ENCODE results near the gene SMU1.

SMU1 gene

DNA sequence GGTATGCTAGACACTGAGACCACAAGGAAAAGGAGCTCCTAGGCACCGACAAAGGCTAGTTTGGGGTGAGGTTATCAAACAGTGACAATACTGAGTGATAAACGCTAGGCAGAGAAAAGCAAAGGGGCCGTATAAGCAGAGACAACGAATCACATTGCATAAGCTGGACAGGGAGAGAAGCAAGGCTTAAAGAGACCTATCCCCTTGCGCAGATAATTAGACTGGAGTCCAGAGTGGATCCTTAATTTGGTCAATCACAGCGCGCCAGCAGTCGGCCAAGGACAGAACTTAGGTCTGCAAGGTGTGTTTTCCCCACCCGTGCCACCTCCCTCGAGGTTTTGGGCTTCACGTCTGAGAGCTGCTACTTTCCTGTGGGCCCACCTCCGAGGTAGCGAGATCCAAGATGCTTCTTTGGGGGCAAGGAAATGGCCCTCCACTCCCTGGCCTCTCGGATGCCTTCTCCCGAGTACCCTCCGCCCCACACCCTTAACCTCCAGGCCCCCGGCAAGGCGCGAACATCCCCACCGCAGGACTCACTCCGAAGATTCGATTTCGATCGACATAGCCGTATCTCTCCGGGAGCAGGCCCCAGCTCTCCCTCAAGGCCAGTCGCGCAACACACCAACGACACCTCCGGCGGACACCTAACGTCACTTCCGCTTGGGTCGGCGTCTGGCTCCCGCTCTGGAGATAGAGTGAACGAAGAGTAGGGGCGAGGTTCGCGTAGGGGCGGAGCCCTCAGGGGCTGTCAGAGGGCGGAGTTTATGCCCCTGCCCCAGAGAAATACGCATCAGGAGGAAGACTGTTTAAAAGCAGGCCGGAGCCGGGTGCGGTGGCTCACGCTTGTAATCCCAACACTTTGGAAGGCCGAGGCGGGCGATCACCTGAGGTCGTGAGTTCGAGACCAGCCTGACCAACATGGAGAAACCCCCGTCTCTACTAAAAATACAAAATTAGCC, at the start of gene SMU1:
SMU1 (minus strand) TSS at position 629 of the 959 bp plus-strand sequence; CDS start at position 563, 66 bp downstream.
- DNase-seq (ENCODE audit: low read depth in 3 of 3), result peak; percentile 80 to 92 (median 87)

- no peak for DNase-seq (ENCODE audit: low read depth in 3 of 3)
Observed at GRCh38 chr9:33125461-33125860, 49.0 kb upstream of the SMU1 start.

DNA sequence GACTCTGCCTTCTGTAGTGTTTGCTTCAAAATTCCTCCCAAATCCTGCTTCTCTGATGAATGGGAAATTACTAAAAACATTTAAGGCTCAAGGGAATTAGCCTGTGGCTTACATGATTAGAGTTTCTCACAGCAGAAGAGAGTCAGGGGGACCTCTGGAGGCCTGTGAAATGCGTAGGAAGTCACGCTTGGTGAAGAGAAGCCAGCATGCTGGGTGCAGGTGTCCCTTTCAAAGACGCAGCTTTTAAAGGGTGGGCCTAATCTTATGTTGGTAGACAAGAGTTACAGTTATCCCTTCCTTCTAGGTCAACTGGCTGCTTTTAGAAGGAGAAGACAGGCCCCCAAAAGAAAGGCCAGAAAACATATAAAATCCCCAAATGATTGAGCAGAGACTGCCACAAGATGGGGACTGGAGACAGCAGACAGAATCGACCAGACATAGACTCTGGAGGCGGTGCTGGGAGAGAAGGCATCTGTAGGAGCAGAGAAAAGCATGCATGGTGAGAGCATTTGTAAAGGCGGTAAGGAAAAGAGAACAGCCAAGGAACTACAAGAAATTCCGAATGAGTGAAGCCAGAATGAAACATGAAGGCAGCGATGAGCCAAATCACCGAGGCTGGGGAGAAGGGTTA, 48.4 kb upstream of the SMU1 start:
- no peak for DNase-seq (ENCODE audit: low read depth in 3 of 3)

DNA sequence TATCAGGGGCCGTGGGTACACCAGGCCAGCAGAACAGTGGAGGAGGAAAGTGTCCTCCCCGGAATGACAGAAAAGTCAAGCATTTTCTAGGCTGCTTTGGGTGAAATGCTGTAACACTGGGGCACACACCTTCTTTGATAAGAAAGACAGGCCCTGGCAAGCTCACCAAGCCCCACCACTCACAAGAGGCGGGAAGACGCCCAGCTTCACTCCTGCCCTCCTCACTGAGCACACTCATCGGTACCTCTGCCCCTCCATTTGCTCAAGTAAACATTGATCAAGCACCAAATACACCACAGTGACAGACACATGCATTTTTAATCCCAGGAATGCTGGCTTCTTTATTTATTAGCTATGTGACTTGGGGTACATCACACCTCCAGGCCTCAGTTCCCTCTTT, 47.6 kb upstream of the SMU1 start:
- no peak for DNase-seq (ENCODE audit: low read depth in 3 of 3)

DNA sequence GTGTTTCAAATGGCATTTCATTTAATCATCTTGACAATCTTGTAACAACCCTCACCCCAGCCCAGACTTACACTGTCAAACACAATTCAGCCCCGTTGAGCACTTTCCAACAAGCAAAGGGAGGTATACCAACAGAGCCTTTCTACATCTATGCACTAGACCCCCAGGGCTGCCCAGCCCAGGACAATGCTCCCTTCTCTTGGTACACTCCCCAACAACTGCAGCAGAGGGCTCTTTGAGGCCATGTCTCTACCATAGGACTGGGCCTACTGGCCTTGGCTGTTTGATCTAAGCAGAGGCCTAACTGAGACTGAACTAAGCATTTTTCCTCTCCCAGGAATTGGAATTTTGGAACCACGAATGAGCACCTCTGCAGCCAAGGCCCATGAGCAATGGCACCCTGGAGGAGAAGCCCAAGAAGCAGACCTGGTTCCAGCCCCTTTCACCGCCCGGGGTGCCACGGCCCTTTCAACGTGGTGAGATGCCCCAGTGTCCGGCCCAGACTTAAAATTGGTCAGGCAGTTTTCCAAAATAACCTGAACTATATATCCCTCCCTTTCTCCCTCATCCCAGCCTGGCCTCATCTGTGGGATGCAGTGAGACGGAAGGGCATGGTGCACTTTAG, 47.0 kb upstream of the SMU1 start:
- no peak for DNase-seq (ENCODE audit: low read depth in 3 of 3)

GRCh38 chr9:33120620-33121019, 44.1 kb upstream of the SMU1 start:
- no peak for DNase-seq (ENCODE audit: low read depth in 3 of 3)

DNA sequence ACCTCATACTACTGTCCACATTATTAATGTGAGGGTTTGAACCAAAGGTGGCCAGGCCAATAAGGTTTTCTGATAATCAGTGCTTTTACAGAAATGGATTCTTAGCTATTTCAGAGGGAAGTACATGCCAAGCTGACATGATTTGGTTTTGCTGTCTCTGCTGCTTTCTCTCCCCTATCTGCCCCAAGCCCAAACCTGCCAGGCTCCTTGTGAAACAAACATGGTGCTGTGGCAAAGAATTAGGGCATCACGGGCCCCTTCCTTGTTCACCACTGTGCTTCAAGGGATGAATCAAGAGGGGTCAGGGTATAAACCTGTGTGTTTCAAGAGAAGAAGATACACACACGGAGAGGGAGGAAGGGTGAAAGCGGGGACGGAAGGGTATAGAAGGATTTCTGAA, 41.3 kb upstream of the SMU1 start:
- no peak for DNase-seq (ENCODE audit: low read depth in 3 of 3)

GRCh38 chr9:33117306-33117705, 40.8 kb upstream of the SMU1 start:
- no peak for DNase-seq (ENCODE audit: low read depth in 3 of 3)

DNA sequence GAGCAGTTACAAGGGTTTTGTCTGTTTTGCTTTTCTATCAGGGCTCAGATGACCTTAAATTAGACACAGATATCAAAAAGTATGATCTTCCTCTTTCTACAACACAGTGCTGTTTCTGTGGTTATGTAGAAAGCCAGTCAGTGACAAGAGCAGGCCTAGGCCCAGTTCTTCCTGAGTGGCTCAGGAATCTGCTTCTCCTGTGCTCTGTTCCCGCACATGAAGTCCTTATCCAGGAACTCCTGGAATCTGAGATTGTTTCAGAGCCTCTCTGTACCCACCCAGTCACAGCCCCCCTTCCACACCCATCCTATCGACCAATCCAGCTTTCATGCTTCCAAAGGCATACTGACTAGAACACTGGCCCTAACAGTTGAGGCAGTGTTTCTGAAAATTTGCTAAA, 40.4 kb upstream of the SMU1 start:
- DNase-seq (ENCODE audit: low read depth in 3 of 3), result no peak

- DNase-seq (ENCODE audit: low read depth in 3 of 3), result no peak
Observed at GRCh38 chr9:33114746-33115145, 38.3 kb upstream of the SMU1 start.

DNA sequence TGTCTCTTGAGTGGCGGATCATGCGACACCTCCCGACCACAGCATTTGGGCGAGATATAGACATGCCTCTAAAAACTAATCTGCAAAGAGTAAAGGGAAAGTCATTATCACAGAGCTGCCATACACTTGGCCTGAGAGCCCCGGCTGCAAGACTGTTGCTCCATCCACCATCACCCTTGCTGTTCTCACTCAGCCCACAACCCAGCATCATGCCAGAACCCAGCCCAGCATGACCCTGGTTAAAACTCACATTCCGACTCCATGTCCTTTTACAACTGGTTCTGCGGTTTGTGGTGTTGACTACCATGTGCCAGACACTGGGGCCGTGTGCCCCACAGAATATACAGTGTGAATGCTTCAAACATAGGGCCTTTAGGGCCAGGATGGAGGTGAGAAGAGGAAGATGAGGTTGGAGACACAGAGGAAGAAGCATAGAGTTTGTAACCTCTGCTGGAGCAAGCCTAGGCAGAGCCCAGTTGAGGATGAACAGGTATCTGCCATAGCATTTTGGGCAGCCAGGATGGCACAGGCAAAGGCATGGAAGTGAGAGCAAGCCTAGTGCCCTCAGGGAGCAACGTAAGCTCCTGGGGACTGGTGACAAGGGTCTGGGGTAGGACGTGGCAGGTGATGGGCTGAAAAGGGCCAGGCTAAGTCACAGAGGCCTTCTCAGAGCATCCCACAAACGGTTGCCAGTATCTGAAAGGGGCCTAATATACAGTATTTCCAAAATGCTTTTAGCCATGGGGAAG, 37.5 kb upstream of the SMU1 start:
- DNase-seq (ENCODE audit: low read depth in 3 of 3), result no peak

DNA sequence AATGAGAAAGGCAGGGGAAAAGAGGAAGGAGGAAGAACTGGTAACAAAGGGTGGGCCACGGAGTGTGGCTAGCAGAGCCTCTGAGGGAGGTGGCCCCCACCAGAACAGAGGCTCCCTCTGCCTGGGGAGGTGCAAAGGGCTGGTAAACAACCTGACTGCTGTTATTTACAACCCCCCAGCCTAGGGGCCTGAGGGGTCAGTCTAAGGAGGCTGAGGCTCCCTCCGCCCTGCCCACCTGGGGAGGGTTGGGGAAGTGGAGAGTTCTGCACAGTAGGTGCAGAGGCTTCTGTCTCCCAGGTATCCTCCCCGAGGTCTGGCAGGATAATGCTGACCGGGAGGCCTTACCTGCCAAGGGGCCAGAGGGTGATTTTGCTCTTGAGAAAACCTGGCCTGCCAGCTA, 35.6 kb upstream of the SMU1 start:
- no peak for DNase-seq (ENCODE audit: low read depth in 3 of 3)

DNA sequence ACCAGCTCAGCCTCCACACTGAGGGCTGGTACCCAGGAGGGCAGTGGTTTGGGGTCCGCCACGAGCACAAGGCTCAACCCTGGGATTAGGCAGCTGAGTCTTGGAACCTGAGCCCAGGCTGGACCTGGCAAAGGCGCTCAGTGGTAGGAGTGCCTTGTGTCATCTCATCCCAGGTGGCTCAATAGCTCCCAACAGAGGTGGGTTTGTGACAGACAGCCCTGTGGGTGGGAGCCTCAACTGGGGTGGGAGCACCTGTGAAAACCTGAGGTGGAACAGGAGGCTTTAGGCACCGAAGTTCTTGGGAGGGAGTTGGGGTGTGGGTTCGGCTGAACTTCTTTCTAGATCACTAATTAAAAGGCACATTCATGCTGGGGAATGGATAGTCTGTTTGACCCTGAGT, 35.2 kb upstream of the SMU1 start:
- DNase-seq (ENCODE audit: low read depth in 3 of 3), result no peak

- DNase-seq (ENCODE audit: low read depth in 3 of 3), result no peak
Observed at GRCh38 chr9:33110686-33111085, 34.2 kb upstream of the SMU1 start.

DNA sequence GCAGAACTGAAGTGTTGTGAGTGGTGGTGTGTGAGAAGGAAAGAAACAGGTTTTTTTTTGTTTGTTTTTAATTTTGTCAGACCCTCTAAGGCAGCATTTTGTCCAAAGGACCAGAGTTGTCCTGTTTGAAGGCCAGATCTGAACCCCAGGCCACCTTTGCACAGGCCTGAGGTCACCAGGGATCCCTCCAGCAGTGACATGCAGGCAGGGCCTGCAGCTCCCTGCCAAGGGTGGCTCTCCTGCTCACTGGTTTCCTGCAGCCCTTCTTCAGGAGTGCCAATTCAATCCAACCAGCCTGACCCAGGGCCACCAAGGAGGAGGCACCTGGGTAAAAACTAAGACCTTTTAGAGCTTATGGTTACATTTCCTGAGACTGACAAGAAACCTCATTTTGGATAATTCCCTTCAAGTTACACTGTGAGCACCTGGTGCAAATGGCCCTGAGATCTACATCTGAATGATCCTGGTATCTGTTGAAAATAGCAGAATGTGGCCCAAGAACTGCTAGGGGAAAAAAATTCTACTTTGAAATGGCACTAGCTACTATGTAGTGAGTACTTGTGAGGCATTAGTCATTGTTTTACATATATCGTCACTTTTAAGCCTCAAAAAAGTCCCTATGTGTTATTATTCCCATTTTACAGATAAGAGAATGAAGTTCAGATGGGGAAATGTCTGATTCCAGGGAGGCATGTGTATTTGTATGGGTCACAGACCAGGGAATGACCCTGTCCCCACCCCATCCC, 33.5 kb upstream of the SMU1 start:
- no peak for DNase-seq (ENCODE audit: low read depth in 3 of 3)

- no peak for DNase-seq (ENCODE audit: low read depth in 3 of 3)
Observed at GRCh38 chr9:33109097-33109496, 32.6 kb upstream of the SMU1 start.

- no peak for DNase-seq (ENCODE audit: low read depth in 3 of 3)
Observed at GRCh38 chr9:33108472-33108871, 32.0 kb upstream of the SMU1 start.

DNA sequence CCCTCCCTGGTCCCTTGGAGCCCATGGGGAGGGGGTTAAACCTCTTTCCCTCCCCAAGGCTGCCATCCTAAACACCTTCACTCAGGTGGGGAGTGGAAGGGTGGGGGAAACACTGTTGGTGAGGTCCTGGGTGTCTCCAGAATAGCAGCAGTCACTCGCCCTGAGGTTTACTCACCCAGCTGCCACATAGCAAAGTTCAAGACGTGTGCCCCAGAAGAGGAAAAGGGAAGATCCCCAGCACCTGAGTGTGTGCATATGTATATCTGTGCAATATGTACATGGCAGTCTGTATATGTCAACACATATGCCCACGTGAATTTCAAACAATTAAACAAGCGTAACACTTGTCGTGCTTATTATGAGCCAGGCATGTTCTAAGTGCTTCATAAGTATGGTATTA, 31.3 kb upstream of the SMU1 start:
- DNase-seq (ENCODE audit: low read depth in 3 of 3), result no peak

DNA sequence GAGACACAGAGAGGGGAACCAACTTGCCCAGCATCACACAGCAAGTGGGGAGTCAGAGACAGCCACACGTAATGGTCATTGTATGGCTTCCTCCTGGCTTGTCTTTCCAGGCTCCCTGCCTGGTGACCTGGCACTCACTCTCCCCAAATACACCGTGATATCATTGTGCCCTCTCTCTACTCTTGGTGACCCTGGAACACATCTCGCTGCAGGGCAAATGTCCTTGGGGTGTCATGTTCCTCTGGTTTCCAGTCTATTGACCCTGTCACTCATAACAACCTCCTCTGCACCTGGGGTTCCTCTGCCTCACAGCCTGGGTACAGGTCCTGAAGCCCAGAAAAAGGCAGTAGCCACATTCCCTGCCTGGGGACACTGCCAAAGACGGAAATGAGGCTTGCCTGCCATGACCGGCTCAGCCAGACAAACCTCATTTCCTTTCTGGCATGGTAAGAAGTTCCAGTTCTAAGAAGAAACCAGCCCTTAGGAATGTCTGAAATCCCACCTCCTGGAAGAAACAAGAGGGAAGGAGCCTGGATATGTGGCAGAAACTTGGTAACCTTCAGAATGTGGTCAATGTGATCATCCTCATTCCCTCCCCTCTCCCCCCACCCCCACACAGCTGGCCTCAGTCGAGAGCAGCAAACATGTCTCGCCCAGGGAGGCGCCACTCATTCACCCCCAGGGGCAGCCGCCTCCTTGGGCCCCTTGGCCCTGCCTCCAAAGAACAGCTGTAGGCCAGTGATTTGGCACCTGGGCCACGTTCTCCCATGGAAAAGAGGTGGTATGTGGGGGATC, 30.6 kb upstream of the SMU1 start:
- no peak for DNase-seq (ENCODE audit: low read depth in 3 of 3)

- DNase-seq (ENCODE audit: low read depth in 3 of 3), result no peak
Observed at GRCh38 chr9:33106372-33106771, 29.9 kb upstream of the SMU1 start.
